ENCODE measurements around the gene DAAM2.

GRCh38 chr6:39824030-39824926, 32.1 kb downstream of the DAAM2 start:
- TF ChIP-seq POLR2A (IDR thresholded peaks at IDR 0.05; ENCODE audit: low read length) (no peak), GATA1 (IDR thresholded peaks at IDR 0.05; ENCODE audit: low read depth, low read length) (no peak)
